Measurements from ENCODE around the gene PFN4.
"Not testable (repeated sequence)": the region's sequence is repeated elsewhere in the genome, so short reads cannot be mapped to it uniquely, and the experiment has no call there.

DNA sequence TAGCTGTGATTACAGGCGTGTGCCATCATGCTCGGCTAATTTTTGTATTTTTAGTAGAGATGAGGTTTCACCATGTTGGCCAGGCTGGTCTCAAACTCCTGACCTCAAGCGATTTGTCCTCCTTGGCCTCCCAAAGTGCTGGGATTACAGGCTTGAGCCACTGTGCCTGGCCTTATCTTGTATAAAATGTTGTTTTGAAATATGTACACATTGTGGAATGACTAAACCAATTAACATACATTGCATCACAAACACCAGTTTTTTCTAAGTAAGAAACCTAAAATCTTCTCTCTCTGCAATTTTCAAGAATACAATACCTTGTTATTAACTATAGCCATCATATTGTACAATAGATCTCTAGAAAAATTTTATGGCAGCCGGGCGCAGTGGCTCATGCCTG, 17.2 kb upstream of the PFN4 start:
- TF ChIP-seq, protein P1, sequence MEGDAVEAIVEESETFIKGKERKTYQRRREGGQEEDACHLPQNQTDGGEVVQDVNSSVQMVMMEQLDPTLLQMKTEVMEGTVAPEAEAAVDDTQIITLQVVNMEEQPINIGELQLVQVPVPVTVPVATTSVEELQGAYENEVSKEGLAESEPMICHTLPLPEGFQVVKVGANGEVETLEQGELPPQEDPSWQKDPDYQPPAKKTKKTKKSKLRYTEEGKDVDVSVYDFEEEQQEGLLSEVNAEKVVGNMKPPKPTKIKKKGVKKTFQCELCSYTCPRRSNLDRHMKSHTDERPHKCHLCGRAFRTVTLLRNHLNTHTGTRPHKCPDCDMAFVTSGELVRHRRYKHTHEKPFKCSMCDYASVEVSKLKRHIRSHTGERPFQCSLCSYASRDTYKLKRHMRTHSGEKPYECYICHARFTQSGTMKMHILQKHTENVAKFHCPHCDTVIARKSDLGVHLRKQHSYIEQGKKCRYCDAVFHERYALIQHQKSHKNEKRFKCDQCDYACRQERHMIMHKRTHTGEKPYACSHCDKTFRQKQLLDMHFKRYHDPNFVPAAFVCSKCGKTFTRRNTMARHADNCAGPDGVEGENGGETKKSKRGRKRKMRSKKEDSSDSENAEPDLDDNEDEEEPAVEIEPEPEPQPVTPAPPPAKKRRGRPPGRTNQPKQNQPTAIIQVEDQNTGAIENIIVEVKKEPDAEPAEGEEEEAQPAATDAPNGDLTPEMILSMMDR (conservative IDR thresholded peaks at IDR 0.05; ENCODE audit: low read depth in 2 of 2), result not testable (repeated sequence)
- not testable (repeated sequence) for TF ChIP-seq NANOG (IDR thresholded peaks at IDR 0.05; ENCODE audit: borderline replicate concordance); EZH2 (IDR thresholded peaks at IDR 0.05; ENCODE audit: low read depth, unreplicated experiment); POLR2AphosphoS5 (IDR thresholded peaks at IDR 0.05; ENCODE audit: low read depth); ZNF114 (CRISPR knock-in tag; IDR thresholded peaks at IDR 0.05); JUNB (IDR thresholded peaks at IDR 0.05; ENCODE audit: unreplicated experiment); CREB1 (CRISPR knock-in tag; IDR thresholded peaks at IDR 0.05; ENCODE audit: low read depth); EZH2phosphoT487 (IDR thresholded peaks at IDR 0.05; ENCODE audit: unreplicated experiment); STAT1 (IDR thresholded peaks at IDR 0.05; ENCODE audit: unreplicated experiment); ZNF331 (CRISPR knock-in tag; IDR thresholded peaks at IDR 0.05; ENCODE audit: low read depth)
- TF ChIP-seq, protein P2, sequence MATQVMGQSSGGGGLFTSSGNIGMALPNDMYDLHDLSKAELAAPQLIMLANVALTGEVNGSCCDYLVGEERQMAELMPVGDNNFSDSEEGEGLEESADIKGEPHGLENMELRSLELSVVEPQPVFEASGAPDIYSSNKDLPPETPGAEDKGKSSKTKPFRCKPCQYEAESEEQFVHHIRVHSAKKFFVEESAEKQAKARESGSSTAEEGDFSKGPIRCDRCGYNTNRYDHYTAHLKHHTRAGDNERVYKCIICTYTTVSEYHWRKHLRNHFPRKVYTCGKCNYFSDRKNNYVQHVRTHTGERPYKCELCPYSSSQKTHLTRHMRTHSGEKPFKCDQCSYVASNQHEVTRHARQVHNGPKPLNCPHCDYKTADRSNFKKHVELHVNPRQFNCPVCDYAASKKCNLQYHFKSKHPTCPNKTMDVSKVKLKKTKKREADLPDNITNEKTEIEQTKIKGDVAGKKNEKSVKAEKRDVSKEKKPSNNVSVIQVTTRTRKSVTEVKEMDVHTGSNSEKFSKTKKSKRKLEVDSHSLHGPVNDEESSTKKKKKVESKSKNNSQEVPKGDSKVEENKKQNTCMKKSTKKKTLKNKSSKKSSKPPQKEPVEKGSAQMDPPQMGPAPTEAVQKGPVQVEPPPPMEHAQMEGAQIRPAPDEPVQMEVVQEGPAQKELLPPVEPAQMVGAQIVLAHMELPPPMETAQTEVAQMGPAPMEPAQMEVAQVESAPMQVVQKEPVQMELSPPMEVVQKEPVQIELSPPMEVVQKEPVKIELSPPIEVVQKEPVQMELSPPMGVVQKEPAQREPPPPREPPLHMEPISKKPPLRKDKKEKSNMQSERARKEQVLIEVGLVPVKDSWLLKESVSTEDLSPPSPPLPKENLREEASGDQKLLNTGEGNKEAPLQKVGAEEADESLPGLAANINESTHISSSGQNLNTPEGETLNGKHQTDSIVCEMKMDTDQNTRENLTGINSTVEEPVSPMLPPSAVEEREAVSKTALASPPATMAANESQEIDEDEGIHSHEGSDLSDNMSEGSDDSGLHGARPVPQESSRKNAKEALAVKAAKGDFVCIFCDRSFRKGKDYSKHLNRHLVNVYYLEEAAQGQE (IDR thresholded peaks at IDR 0.05; ENCODE audit: unreplicated experiment), result not testable (repeated sequence)
- TF ChIP-seq, protein P3, sequence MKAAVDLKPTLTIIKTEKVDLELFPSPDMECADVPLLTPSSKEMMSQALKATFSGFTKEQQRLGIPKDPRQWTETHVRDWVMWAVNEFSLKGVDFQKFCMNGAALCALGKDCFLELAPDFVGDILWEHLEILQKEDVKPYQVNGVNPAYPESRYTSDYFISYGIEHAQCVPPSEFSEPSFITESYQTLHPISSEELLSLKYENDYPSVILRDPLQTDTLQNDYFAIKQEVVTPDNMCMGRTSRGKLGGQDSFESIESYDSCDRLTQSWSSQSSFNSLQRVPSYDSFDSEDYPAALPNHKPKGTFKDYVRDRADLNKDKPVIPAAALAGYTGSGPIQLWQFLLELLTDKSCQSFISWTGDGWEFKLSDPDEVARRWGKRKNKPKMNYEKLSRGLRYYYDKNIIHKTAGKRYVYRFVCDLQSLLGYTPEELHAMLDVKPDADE (IDR thresholded peaks at IDR 0.05), result not testable (repeated sequence)

All from GM23338 (cell line).